Measurements from ENCODE around the gene PROSER2. TPM values are rescaled to one million over a fixed set of nuclear protein-coding genes. Genes with fewer than 3 reads are reported as not detected.

The PROSER2 gene
- total and polyA plus RNA-seq, 2 of the 13 experiments (the other 11 are each of a cell fraction or from before 2014, with no cell fraction given): 6.9 to 7.7 TPM

GRCh38 chr10:11881477-11882417, 58.6 kb downstream of the PROSER2 start (continued):
- TF ChIP-seq SKIL (CRISPR knock-in tag; IDR thresholded peaks at IDR 0.05; ENCODE audit: borderline replicate concordance): peak; percentile 72
- TF ChIP-seq SRY (CRISPR knock-in tag; IDR thresholded peaks at IDR 0.05): no peak
- TF ChIP-seq ZNF18 (CRISPR knock-in tag; IDR thresholded peaks at IDR 0.05; ENCODE audit: insufficient replicate concordance): no peak
- no peak for TF ChIP-seq ZNF576 (CRISPR knock-in tag; IDR thresholded peaks at IDR 0.05)
- no peak for TF ChIP-seq ZNF790 (CRISPR knock-in tag; IDR thresholded peaks at IDR 0.05; ENCODE audit: borderline replicate concordance)
- no peak for TF ChIP-seq TBP (CRISPR knock-in tag; IDR thresholded peaks at IDR 0.05)
- no peak; the same call in 1 of the 2 replicates for TF ChIP-seq ZMYM3 (CRISPR knock-in tag; IDR thresholded peaks at IDR 0.05)
- TF ChIP-seq ZBTB37 (CRISPR knock-in tag; IDR thresholded peaks at IDR 0.05): no peak
- 0 out of 2 replicates have a peak, but pooled peaks have one; percentile 43 for TF ChIP-seq HIC2 (CRISPR knock-in tag; IDR thresholded peaks at IDR 0.05; ENCODE audit: low read depth)
- TF ChIP-seq ZSCAN21 (CRISPR knock-in tag; IDR thresholded peaks at IDR 0.05; ENCODE audit: borderline replicate concordance): peak; percentile 84; the same call in 1 of the 2 replicates
- TF ChIP-seq TAF1 (CRISPR knock-in tag; IDR thresholded peaks at IDR 0.05): no peak
- TF ChIP-seq ZFP62 (CRISPR knock-in tag; IDR thresholded peaks at IDR 0.05): no peak
- peak; percentile 24; the same call in 1 of the 2 replicates for TF ChIP-seq ZNF274 (CRISPR knock-in tag; IDR thresholded peaks at IDR 0.05)
- TF ChIP-seq SMARCC2 (IDR thresholded peaks at IDR 0.05): no peak
- no peak for TF ChIP-seq ATF2 (CRISPR knock-in tag; IDR thresholded peaks at IDR 0.05)
- no peak for TF ChIP-seq FOXJ3 (CRISPR knock-in tag; IDR thresholded peaks at IDR 0.05; ENCODE audit: borderline replicate concordance)
- no peak for TF ChIP-seq AGO2 (optimal IDR thresholded peaks at IDR 0.05; ENCODE audit: low read depth, low read length)

Data from HepG2 (cell line).